Endometrium (tissue), 2 donors: ENCODE measurements around the gene DISC1.
A peak's percentile ranks its signal among the peaks of the same experiment; 100 is the strongest.
"Not testable (repeated sequence)": the region's sequence is repeated elsewhere in the genome, so short reads cannot be mapped to it uniquely, and the experiment has no call there.

Source experiments
- FAIRE-seq: peaks from 2 replicates; lab custom pipeline; 2012; peaks lifted over from hg19 to GRCh38; lab: Jason Lieb, UNC
- donor health status: control.
- donor health status: control.

Gene DISC1

DNA sequence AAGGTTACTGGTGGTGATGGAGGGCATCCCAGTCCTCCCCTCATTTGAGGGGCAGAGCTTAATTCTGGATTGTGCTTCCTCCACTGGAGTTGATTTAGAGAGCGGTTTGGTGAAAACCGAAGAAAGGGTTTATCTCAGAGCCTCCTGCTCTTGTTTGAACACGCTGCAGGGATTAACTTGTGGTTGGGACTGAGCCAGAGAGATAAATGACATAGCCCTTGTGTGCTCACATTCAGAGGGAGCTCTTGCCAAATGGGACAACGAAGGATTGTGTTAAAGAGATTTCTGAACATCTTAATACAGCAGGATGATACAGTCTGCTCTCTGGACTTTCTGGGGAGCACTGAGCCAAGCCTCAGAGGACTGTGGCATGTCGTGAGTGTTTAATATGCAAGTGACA is 308.2 kb downstream of the DISC1 start:
- no peak for FAIRE-seq

- FAIRE-seq, result no peak
These were observed 309.3 kb downstream of the DISC1 start for GRCh38 chr1:231935856-231936255.

GRCh38 chr1:231936983-231937775 is 310.6 kb downstream of the DISC1 start:
- no peak for FAIRE-seq

DNA sequence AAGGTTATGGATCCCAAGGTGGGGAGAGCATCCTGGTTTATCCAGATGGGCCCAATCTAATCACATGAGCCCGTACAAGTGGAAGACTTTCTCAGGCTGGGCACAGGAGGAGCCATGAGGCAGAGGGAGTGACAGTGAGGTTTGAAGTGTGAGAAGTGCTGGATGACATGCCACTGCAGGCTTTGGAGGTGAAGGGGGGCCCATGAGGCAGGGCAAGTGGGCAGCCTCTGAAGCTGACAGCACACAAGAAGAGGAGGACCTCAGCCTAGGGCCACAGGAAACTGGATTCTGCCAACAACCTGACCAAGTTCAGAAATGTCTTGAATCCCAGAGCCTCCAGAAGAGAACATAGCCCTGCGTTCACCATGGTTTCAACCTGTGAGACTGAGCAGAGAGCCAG is 311.6 kb downstream of the DISC1 start:
- no peak for FAIRE-seq

- no peak for FAIRE-seq
These were observed 312.1 kb downstream of the DISC1 start for GRCh38 chr1:231938711-231939110.

- no peak for FAIRE-seq
These were observed 312.5 kb downstream of the DISC1 start for GRCh38 chr1:231939118-231939517.

GRCh38 chr1:231940116-231940515 is 313.5 kb downstream of the DISC1 start:
- FAIRE-seq, result no peak

- FAIRE-seq, result no peak
These were observed 314.1 kb downstream of the DISC1 start for GRCh38 chr1:231940701-231941100.

GRCh38 chr1:231943084-231943483 is 316.5 kb downstream of the DISC1 start:
- no peak for FAIRE-seq

DNA sequence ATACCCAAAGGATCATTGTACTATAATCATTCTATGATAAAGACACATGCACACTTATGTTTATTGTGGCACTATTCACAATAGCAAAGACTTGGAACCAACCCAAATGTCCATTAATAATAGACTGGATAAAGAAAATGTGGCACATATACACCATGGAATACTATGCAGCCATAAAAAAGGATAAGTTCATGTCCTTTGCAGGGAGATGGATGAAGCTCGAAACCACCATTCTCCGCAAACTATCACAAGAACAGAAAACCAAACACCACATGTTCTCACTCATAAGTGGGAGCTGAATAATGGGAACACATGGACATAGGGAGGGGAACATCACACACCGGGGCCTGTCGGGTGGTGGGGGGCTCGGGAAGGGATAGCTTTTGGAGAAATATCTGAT is 321.5 kb downstream of the DISC1 start:
- FAIRE-seq, result not testable (repeated sequence)

DNA sequence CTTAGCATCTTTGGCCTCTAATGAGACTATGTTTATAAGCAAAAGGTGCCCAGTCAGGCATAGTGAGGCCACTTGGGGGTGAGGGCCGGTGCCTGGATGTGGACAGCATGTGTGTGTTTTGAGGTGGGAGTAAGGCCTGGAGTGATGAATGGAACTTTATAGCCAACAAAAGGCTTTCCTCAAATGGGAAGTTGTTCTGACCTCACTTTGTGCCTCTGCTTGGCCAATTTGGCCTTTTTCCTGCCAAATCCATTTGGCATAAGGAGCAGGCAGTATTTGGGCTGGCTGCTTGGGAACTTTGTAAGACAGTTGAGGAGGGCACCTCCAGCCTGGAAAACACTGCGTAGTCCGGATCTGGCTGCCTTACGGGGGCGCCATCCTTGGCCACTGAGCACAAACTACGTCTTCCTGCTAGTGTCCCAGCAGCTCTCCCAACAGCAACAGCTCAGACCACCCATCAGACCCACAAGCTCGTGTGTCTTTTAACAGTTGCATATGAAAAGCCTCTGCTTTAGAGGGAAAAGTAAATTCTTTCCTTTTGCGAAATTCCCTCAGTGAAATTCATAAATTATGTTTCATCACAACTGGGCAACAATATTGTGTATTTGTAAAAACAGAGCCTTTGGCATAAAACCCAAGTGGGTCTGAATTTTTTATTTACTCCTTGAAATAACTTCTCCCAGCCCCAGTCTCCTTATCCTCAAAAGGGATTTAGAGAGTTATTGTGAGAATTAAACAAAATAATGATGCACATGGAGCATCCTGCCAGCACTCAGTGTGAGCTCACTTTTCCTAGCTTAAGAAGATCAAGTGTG is 322.9 kb downstream of the DISC1 start:
- no peak for FAIRE-seq

- no peak for FAIRE-seq
These were observed 323.9 kb downstream of the DISC1 start for GRCh38 chr1:231950331-231951128.

DNA sequence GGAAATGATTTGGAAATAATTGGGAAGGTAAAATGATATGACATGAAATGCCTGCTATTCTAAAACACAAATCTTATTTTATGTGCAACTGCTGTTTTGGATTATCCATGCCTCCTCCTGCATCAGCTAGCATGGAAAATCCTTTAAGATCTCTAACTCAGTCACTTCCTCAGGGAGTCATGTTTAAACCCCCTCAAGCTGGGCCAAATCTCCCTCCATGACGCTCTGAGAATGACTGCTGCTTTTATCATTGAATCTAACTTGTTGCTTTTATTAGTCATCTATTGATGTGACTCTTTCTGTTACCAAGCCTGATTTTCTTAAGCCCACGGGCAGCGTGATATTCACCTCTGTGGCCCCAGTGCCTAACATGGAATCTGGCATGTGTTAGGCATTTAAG is 324.8 kb downstream of the DISC1 start:
- no peak for FAIRE-seq

- no peak for FAIRE-seq
These were observed 325.6 kb downstream of the DISC1 start for GRCh38 chr1:231952154-231952553.

- FAIRE-seq, result no peak
These were observed 327.1 kb downstream of the DISC1 start for GRCh38 chr1:231953660-231954059.

GRCh38 chr1:231954751-231955150 is 328.2 kb downstream of the DISC1 start:
- no peak for FAIRE-seq

GRCh38 chr1:231957359-231957758 is 330.8 kb downstream of the DISC1 start:
- no peak for FAIRE-seq

- no peak for FAIRE-seq
These were observed 331.9 kb downstream of the DISC1 start for GRCh38 chr1:231958448-231958847.

DNA sequence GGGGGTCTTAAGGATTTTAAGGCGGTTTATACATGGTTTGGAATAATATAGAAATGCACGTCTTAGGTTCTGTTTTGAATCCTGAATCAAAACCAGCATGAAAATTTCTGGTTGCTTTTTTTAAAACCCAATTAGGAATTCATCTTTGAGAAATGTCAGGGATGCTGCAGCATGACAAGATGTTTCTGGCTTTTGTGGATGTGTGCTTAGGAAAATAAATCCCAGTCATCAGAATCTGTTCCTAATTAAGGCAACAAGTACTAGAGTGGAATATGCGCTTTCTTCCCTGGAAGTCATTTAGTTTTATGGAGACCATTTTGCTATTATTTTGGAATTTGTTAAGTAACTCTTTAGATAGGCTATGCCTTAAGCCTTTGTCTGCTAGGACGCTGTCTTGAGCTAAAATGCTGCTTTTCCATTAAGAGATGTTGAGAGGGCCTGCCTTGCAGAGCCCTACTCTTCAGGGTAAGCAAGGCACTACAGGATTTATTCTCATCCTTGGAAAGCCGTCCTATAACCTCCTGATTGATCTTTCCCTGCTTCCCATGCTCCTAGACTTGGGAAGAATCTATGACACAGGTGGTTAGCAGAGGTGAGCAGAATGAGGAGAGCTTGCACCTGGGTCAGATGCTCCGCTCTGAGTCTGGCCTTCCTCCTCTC is 332.8 kb downstream of the DISC1 start:
- FAIRE-seq, result peak; percentile 89

DNA sequence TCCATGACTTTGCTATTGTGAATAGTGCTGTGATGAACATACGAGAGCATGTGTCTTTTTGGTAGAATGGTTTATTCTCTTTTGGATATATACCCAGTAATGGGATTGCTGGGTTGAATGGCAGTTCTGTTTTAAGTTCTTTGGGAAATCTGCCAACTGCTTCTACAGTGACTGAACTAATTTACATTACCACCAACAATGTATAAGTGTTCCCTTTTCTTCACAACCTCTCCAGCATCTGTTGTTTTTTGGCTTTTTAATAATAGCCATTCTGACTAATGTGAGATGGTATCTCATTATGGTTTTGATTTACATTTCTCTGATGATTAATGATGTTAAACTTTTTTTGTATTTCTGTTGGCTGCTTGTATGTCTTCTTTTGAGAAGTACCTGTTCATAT is 335.2 kb downstream of the DISC1 start:
- peak; percentile 67 for FAIRE-seq

DNA sequence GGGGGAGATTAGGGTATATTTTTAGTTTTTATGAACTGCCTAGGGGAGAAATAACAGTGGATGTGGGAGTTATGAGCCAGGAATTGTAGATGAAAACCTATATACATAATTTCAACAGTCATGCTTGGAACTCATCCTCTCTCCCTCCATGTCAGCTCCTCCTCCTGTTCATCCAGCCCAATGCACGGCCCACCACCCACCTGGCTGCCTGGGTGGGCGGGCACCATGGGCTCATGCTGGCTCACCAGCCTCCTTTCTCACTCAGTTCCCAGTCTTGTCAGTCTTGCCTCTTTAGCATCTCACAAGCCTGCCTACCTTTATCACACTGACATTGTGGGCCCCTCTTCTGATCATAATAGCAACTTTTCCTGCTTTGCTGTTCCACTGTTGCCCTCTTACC is 336.0 kb downstream of the DISC1 start:
- no peak for FAIRE-seq

DNA sequence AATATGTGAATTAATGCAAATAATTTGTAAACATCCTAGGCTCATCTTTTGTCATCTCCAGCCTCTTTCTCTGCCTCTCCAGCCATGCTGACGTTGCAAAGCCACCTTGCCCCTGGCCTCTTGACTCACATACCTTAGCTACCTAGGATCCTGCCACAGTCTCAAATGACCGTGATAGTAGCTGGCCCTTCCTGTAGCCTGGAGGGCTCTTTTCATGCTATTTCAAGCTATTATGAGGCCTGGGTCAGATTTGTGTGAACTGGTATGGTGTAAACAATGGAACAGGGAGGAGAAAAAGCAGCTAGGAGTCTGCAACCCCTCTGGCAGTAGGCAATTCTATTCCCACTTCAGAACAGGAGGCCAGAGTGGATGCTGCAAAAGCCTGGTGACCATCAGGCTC is 337.7 kb downstream of the DISC1 start:
- no peak for FAIRE-seq
